HCT116 (cell line): ENCODE results near the gene PTGIS. TPM values are rescaled to one million over a fixed set of nuclear protein-coding genes. Genes with fewer than 3 reads are reported as not detected.

ENCODE experiments used
- ATAC-seq: fragments of 200-7000 bp; cut with Tn5 transposase; 2 replicates; pipeline ENCODE4 v1.9.1; 2020; ENCODE audit warnings: mild to moderate bottlenecking, moderate library complexity
- BruUV-seq: library from RNA; stranded (reverse); fragments of 400-500 nt; replicated peaks from 2 replicates; lab custom pipeline; 2021; lab: Mats Ljungman, UMichigan
- CTCF ChIA-PET: fragments of 300-600 bp; sonication (Branson Sonifier 250); formaldehyde crosslinking; loops from one replicate; lab custom pipeline; 2021; ENCODE audit warnings: antibody characterized with exemption; lab: Charles Lee
- POLR2A ChIA-PET: fragments of 300-600, 350-600 bp; sonication (Branson Sonifier 250); formaldehyde crosslinking; loops from one replicate; lab custom pipeline; 2021; ENCODE audit warnings: antibody characterized with exemption; lab: Charles Lee
- RAD21 ChIA-PET, 2 experiments: fragments of 300-600 bp; sonication (Branson Sonifier 250); formaldehyde crosslinking; loops; one replicate each; lab custom pipeline; 2023; ENCODE audit warnings: low total read pairs in 2 of 2; ENCODE audit not compliant: uncharacterized antibody in 2 of 2, unreplicated experiment in 2 of 2, low non-redundant PET in 1 of 2; lab: Charles Lee
- DNase-seq: peaks from one replicate; pipeline ENCODE4 v3.0.0-alpha.2; 2010; ENCODE audit warnings: low read depth, low spot score
- H2AFZ ChIP-seq: fragments of 200-600 bp; shearing (Covaris generic), sonication (generic); 2 replicates; pipeline ENCODE4 v1.6.1; 2017; ENCODE audit warnings: low read depth, mixed run types, mixed read lengths, antibody characterized with exemption, low read length; ENCODE audit not compliant: poor library complexity, severe bottlenecking
- H3K27ac ChIP-seq: 2 replicates; pipeline ENCODE4 v1.5.1; 2012; ENCODE audit warnings: low read depth, low read length
- H3K27me3 ChIP-seq: fragments of 200-600 bp; sonication (generic); 2 replicates; pipeline ENCODE4 v1.6.1; 2016; ENCODE audit warnings: mixed run types, low read length, mixed read lengths; ENCODE audit not compliant: insufficient read depth
- H3K36me3 ChIP-seq, 2 experiments: fragments of 200-500 bp in 1 of 2; fragments of 200-600 bp in 1 of 2; sonication (Bioruptor generic) in 1 of 2; sonication (generic) in 1 of 2; 2 replicates each; pipeline versions ENCODE4 v1.5.1 to v1.6.1; 2014 to 2016; ENCODE audit warnings: low read length in 2 of 2, inconsistent platforms in 1 of 2, mixed read lengths in 1 of 2, mixed run types in 1 of 2; ENCODE audit not compliant: insufficient read depth in 2 of 2, control insufficient read depth in 1 of 2
- H3K4me1 ChIP-seq, 2 experiments: fragments of 200-600 bp in 1 of 2; sonication (generic) in 1 of 2; 2 replicates each; pipeline versions ENCODE4 v1.5.1 to v1.6.1; 2012 to 2017; ENCODE audit warnings: low read length in 2 of 2, inconsistent platforms in 1 of 2, mild to moderate bottlenecking in 1 of 2, mixed read lengths in 1 of 2, mixed run types in 1 of 2, moderate library complexity in 1 of 2; ENCODE audit not compliant: insufficient read depth in 2 of 2, control insufficient read depth in 1 of 2
- H3K4me2 ChIP-seq: fragments of 200-600 bp; sonication (generic); 2 replicates; pipeline ENCODE4 v1.6.1; 2017; ENCODE audit warnings: mixed run types, low read length, mixed read lengths
- H3K4me3 ChIP-seq, 2 experiments: fragments of 200-600 bp in 1 of 2; sonication (generic) in 1 of 2; replicated peaks in 1 of 2; 2 replicates each; pipeline ENCODE4 v1.5.1; 2011 to 2016; ENCODE audit warnings: low read length in 2 of 2, control low read depth in 1 of 2, low read depth in 1 of 2, mild to moderate bottlenecking in 1 of 2, mixed read lengths in 1 of 2, mixed run types in 1 of 2
- H3K79me2 ChIP-seq: fragments of 200-600 bp; sonication (generic); 2 replicates; pipeline ENCODE4 v1.6.1; 2017; ENCODE audit warnings: mild to moderate bottlenecking, mixed run types, low read length, moderate library complexity, mixed read lengths; ENCODE audit not compliant: insufficient read depth
- H3K9ac ChIP-seq: fragments of 200-600 bp; sonication (generic); 2 replicates; pipeline ENCODE4 v1.6.1; 2016; ENCODE audit warnings: low read length, mixed read lengths
- H3K9me2 ChIP-seq: fragments of 200-600 bp; sonication (generic), shearing (Covaris generic); 2 replicates; pipeline ENCODE4 v1.6.1; 2017; ENCODE audit warnings: mixed run types, mild to moderate bottlenecking, moderate library complexity; ENCODE audit not compliant: insufficient read depth
- H3K9me3 ChIP-seq, 2 experiments: fragments of 200-500 bp in 1 of 2; fragments of 200-600 bp in 1 of 2; sonication (Bioruptor generic) in 1 of 2; sonication (generic) in 1 of 2; 2 replicates each; pipeline ENCODE4 v1.6.1; 2014 to 2017; ENCODE audit warnings: low read length in 2 of 2, mixed read lengths in 2 of 2, inconsistent platforms in 1 of 2, low read depth in 1 of 2, mild to moderate bottlenecking in 1 of 2, mixed run types in 1 of 2, moderate library complexity in 1 of 2; ENCODE audit not compliant: control insufficient read depth in 1 of 2, insufficient read depth in 1 of 2
- H4K20me1 ChIP-seq: fragments of 200-600 bp; sonication (generic), shearing (Covaris generic); 2 replicates; pipeline ENCODE4 v1.6.1; 2017; ENCODE audit warnings: mixed run types, mild to moderate bottlenecking, moderate library complexity; ENCODE audit not compliant: insufficient read depth
- ATF3 ChIP-seq: IDR thresholded peaks from 2 replicates; pipeline ENCODE4 v1.6.1; 2012
- CBX3 ChIP-seq: IDR thresholded peaks from 2 replicates; pipeline ENCODE4 v1.6.1; 2012; ENCODE audit warnings: low read depth
- ELF1 ChIP-seq: IDR thresholded peaks from 2 replicates; pipeline ENCODE4 v1.6.1; 2012; ENCODE audit warnings: low read depth, borderline replicate concordance
- EZH2 ChIP-seq: fragments of 200-600 bp; sonication (generic); IDR thresholded peaks from 2 replicates; pipeline ENCODE4 v1.6.1; 2017; ENCODE audit warnings: antibody characterized with exemption, mixed run types
- EZH2phosphoT487 ChIP-seq: fragments of 200-600 bp; IDR thresholded peaks from 2 replicates; pipeline ENCODE4 v1.6.1; 2018; ENCODE audit warnings: antibody characterized with exemption, borderline replicate concordance
- FOSL1 ChIP-seq: IDR thresholded peaks from 2 replicates; pipeline ENCODE4 v1.6.1; 2012; ENCODE audit warnings: low read depth
- JUND ChIP-seq: IDR thresholded peaks from 2 replicates; pipeline ENCODE4 v1.6.1; 2012
- POLR2A ChIP-seq: IDR thresholded peaks from 2 replicates; pipeline ENCODE4 v1.7.0; 2011; ENCODE audit warnings: borderline replicate concordance; ENCODE audit not compliant: insufficient read depth, insufficient read length; ENCODE audit errors: extremely low read depth
- POLR2AphosphoS5 ChIP-seq: IDR thresholded peaks from 2 replicates; pipeline ENCODE4 v1.6.1; 2011; ENCODE audit warnings: mild to moderate bottlenecking, low read depth, low read length, moderate library complexity
- RAD21 ChIP-seq: IDR thresholded peaks from 2 replicates; pipeline ENCODE4 v1.6.1; 2012; ENCODE audit warnings: low read depth, mild to moderate bottlenecking
- REST ChIP-seq: IDR thresholded peaks from 2 replicates; pipeline ENCODE4 v1.6.1; 2012; ENCODE audit warnings: low read depth
- SP1 ChIP-seq: IDR thresholded peaks from 2 replicates; pipeline ENCODE4 v1.6.1; 2012; ENCODE audit warnings: low read depth
- SRF ChIP-seq: IDR thresholded peaks from 2 replicates; pipeline ENCODE4 v1.6.1; 2012; ENCODE audit warnings: low read depth
- TCF7L2 ChIP-seq: IDR thresholded peaks from 2 replicates; pipeline ENCODE4 v1.7.0; 2011; ENCODE audit warnings: borderline replicate concordance, inconsistent platforms; ENCODE audit not compliant: insufficient read depth, insufficient read length; ENCODE audit errors: extremely low read depth
- YY1 ChIP-seq: IDR thresholded peaks from 2 replicates; pipeline ENCODE4 v1.6.1; 2011; ENCODE audit warnings: low read length, low read depth, moderate library complexity, mild to moderate bottlenecking; ENCODE audit not compliant: insufficient replicate concordance; ENCODE audit errors: extremely low read depth
- ZBTB33 ChIP-seq: IDR thresholded peaks from 2 replicates; pipeline ENCODE4 v1.6.1; 2011; ENCODE audit warnings: mild to moderate bottlenecking, low read length, moderate library complexity; ENCODE audit not compliant: insufficient replicate concordance; ENCODE audit errors: extremely low read depth
- ZFX ChIP-seq: fragments of 450-650 bp; IDR thresholded peaks from 2 replicates; pipeline ENCODE4 v1.6.1; 2017
- ZNF274 ChIP-seq: fragments of 200-500 bp; sonication (Bioruptor generic); IDR thresholded peaks from 2 replicates; pipeline ENCODE4 v1.6.1; 2014; ENCODE audit warnings: mild to moderate bottlenecking, low read depth, low read length, inconsistent platforms
- intact Hi-C: fragments of 100-400 bp; cut with micrococcal nuclease; formaldehyde crosslinking; loops from 2 replicates; pipeline ENCODE4 v1.10.0; 2022
- total RNA-seq: library from RNA; stranded (reverse); gene quantifications from one replicate; pipeline ENCODE4 v1.2.1, GENCODE V29; 2021; ENCODE audit not compliant: unreplicated experiment
- TF ChIP-seq, protein P1 (sequence below): IDR thresholded peaks from 2 replicates; pipeline ENCODE4 v1.6.1; 2012
- TF ChIP-seq, protein P2 (sequence below), 3 experiments: fragments of 200-600 bp in 1 of 3; sonication (generic) in 1 of 3; IDR thresholded peaks in 2 of 3; conservative IDR thresholded peaks in 1 of 3; 2 replicates each; pipeline ENCODE4 v1.5.1; 2012 to 2017; ENCODE audit warnings: low read depth in 2 of 3, low read length in 2 of 3, antibody characterized with exemption in 1 of 3, borderline replicate concordance in 1 of 3, control low read depth in 1 of 3, mild to moderate bottlenecking in 1 of 3, mixed read lengths in 1 of 3, mixed run types in 1 of 3, moderate library complexity in 1 of 3; ENCODE audit not compliant: insufficient read depth in 1 of 3

The PTGIS gene
- total RNA-seq, 1 experiment from 2014 or later: 0.25 TPM

DNA sequence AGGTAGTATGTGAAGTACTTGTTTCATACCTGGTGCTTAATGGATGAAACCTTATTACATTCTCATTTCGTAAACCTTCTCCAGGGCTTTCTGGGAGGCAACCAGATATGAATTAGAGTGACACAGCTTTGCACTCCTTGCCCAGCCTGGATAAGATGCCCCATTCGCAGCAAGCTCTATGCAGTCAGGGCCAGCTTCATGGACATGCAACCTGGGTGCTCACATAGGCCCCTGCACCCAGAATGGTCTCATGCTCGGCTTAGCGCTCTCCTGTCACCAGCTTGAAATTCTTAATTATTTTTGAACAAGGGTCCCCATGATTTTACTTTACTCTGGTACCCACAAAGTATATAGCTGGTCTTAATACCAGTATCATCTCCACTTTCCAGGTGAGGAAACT is 11.3 kb upstream of the PTGIS start:
- RAD21 ChIA-PET: no interaction called here
- Histone ChIP-seq H3K36me3 (no peaks in the 10 kb centered on the region), H3K4me1 (peaks cover 11 to 16% of the 10 kb centered on the region in 2 experiments), H2AFZ (no peak overlapping the region), H3K4me3 (no peak overlapping the region), H3K9me3 (peaks cover 0 to 7% of the 10 kb centered on the region in 2 experiments; a peak in 1 of 4 replicates), H3K27me3 (no peaks in the 10 kb centered on the region), H3K4me2 (no peak overlapping the region), H3K27ac (no peak overlapping the region), H3K9ac (no peak overlapping the region), H4K20me1 (no peaks in the 10 kb centered on the region), H3K79me2 (no peaks in the 10 kb centered on the region), H3K9me2 (no peaks in the 10 kb centered on the region)
- CTCF ChIA-PET: interaction anchor here (1.1 kb wide), 1 partner anchor 38 kb away, joined by 3 read pairs; no protein-coding TSS in a partner anchor
- POLR2A ChIA-PET: interaction anchor here (0.8 to 0.9 kb wide), 2 partner anchors 26 to 40 kb away, joined by 3 read pairs; no protein-coding TSS in a partner anchor
- no TSS peak for BruUV-seq
- ATAC-seq (no peak), DNase-seq (no peak)
- no peak for TF ChIP-seq SP1
- no peak for TF ChIP-seq ZFX
- TF ChIP-seq REST: no peak
- TF ChIP-seq, protein P1, sequence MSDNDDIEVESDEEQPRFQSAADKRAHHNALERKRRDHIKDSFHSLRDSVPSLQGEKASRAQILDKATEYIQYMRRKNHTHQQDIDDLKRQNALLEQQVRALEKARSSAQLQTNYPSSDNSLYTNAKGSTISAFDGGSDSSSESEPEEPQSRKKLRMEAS: no peak
- TF ChIP-seq EZH2: no peak
- TF ChIP-seq CBX3: no peak
- no peak for TF ChIP-seq EZH2phosphoT487
- no peak for TF ChIP-seq ATF3
- no peak for TF ChIP-seq FOSL1
- TF ChIP-seq POLR2AphosphoS5: no peak
- TF ChIP-seq, protein P2, sequence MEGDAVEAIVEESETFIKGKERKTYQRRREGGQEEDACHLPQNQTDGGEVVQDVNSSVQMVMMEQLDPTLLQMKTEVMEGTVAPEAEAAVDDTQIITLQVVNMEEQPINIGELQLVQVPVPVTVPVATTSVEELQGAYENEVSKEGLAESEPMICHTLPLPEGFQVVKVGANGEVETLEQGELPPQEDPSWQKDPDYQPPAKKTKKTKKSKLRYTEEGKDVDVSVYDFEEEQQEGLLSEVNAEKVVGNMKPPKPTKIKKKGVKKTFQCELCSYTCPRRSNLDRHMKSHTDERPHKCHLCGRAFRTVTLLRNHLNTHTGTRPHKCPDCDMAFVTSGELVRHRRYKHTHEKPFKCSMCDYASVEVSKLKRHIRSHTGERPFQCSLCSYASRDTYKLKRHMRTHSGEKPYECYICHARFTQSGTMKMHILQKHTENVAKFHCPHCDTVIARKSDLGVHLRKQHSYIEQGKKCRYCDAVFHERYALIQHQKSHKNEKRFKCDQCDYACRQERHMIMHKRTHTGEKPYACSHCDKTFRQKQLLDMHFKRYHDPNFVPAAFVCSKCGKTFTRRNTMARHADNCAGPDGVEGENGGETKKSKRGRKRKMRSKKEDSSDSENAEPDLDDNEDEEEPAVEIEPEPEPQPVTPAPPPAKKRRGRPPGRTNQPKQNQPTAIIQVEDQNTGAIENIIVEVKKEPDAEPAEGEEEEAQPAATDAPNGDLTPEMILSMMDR (IDR thresholded peaks at IDR 0.05 in 2 of 3, conservative IDR thresholded peaks at IDR 0.05 in 1 of 3; ENCODE audit: borderline replicate concordance in 1 of 3, insufficient read depth in 1 of 3, low read depth in 2 of 3, low read length in 2 of 3): no peak
- no peak for TF ChIP-seq ELF1
- no peak for TF ChIP-seq JUND
- no peak for TF ChIP-seq ZBTB33
- no peak for TF ChIP-seq TCF7L2
- TF ChIP-seq RAD21: no peak
- no peak for TF ChIP-seq POLR2A
- no peak for TF ChIP-seq ZNF274
- no peak for TF ChIP-seq YY1
- TF ChIP-seq SRF: no peak
- intact Hi-C loops: no loop called here
